Vagina (tissue), 2 donors: ENCODE results near the gene NUP93.

Experiments used
- POLR2A ChIP-seq, 2 donors: fragments of 450-650 bp; IDR thresholded peaks; one replicate each; pipeline ENCODE4 v1.6.1; 2017; ENCODE audit warnings: antibody characterized with exemption in 2 of 2, mild to moderate bottlenecking in 2 of 2, moderate library complexity in 2 of 2
- TF ChIP-seq, protein P1 (sequence below), 3 experiments: fragments of 450-650 bp in 2 of 3; fragments of 200-600 bp in 1 of 3; sonication (generic) in 1 of 3; IDR thresholded peaks; one replicate each; pipeline ENCODE4 v1.5.1; 2017 to 2019; ENCODE audit warnings: antibody characterized with exemption in 3 of 3, mild to moderate bottlenecking in 2 of 3, moderate library complexity in 2 of 3

DNA sequence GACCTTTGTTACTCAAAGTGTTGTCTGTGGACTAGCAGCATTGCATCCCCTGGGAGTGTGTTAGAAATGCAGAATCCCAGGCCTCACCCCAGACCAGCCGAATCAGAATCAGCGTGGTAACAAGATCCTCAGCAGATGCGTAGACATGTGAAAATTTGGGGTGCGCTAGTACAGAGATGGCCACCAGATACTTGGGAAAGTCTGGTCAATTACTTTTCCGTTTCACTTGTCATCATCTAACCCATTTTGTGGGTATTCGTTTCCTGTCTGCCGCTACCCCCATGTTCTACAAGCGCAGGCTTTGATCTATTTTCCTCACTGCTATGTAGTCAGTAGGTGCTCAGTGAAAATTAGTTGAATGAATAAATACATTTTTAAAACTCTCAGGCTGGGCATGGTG lies 168.9 kb downstream of the NUP93 start:
- TF ChIP-seq, protein P1, sequence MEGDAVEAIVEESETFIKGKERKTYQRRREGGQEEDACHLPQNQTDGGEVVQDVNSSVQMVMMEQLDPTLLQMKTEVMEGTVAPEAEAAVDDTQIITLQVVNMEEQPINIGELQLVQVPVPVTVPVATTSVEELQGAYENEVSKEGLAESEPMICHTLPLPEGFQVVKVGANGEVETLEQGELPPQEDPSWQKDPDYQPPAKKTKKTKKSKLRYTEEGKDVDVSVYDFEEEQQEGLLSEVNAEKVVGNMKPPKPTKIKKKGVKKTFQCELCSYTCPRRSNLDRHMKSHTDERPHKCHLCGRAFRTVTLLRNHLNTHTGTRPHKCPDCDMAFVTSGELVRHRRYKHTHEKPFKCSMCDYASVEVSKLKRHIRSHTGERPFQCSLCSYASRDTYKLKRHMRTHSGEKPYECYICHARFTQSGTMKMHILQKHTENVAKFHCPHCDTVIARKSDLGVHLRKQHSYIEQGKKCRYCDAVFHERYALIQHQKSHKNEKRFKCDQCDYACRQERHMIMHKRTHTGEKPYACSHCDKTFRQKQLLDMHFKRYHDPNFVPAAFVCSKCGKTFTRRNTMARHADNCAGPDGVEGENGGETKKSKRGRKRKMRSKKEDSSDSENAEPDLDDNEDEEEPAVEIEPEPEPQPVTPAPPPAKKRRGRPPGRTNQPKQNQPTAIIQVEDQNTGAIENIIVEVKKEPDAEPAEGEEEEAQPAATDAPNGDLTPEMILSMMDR (IDR thresholded peaks at IDR 0.05) = no peak
- no peak for TF ChIP-seq POLR2A (IDR thresholded peaks at IDR 0.05)
